ENCODE measurements around the gene SLC45A1. TPM values are rescaled to one million over a fixed set of nuclear protein-coding genes. Genes with fewer than 3 reads are reported as not detected.

SLC45A1 gene
- polyA plus RNA-seq, 3 donors, result 0.21 TPM; not detected in 2

DNA sequence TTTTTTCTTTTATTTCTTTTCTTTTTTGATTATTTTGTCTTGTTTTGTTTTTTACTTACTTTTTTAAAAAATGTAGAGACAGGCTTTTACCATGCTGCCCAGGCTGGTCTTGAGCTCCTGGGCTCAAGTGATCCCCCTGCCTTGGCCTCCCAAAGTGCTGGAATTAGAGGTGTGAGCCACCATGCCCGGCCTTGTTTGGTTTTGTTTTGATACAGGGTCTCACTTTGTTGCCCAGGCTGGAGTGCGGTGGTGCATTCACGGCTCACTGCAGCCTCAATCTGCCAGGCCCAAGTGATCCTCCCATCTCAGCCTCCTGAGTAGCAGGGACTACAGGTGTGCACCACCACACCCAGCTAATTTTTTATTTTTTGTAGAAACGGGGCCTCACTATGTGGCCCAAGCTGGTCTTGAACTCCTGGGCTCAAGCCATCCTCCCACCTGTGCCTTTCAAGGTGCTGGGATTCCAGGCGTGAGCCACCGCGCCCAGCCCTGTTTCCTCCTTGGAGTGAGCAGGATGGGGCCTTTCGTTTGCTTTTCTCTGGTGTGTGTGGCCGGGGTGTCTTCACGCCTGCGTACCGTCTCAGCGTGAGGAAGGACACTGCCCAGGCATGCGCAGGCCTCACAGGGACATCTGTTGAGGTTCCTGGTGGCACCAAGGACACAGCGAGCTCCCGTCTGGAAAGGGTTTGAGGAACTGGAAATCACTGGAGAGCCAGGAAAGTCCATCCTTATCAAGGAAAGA, 15.5 kb downstream of the SLC45A1 start:
- no peak overlapping the region for H3K9ac ChIP-seq (ENCODE audit: insufficient read depth, low read length, poor library complexity, severe bottlenecking)
- 95% methylated on average over 16 of the region's 16 CpGs for WGBS (ENCODE audit: insufficient coverage)
- H3K27me3 Mint-ChIP-seq (ENCODE audit: low read depth in 3 of 3), result peaks cover 1 to 10% (median 6%) of the 10 kb centered on the region in 3 donors

DNA sequence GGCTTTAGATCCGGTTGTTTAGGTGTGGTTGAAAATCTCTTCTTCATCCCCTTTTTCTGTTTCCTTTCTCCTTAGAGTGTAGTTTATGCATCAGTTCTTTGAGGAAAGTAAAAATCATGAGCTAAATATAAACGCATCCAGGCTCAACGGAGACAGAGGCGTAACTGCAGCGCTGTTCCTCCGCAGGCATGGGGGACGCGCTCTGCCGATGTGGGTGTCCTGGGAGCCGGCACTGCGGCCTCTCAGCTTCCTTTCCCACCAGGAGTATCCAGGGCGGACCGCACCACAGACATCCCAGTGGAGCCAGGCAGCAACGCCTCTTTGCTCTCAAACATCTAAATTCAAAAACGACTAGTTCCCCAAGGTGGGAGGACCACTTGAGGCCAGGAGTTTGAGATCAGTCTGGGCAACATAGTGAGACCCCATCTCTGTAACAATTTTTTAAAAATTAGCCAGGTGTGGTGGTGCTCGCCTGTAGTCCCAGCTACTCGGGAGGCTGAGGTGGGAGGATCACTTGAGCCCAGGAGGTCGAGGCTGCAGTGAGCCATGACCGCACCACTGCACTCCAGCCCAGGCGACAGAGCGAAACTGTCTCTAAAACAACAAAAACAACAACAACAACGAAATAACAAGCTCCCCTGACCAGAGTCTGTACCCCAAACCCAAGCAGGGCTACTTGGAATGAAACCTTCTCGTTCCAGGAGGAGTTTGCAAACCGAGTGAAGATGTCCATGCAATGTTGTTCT, 16.4 kb downstream of the SLC45A1 start:
- H3K27ac Mint-ChIP-seq, result no peak overlapping the region
- intact Hi-C loops (cut with micrococcal nuclease), result no loop called here
- no peaks in the 10 kb centered on the region for H3K4me1 ChIP-seq (ENCODE audit: control insufficient read depth in 1 of 2, insufficient read depth in 2 of 2, low read length in 2 of 2)

More for the DNA sequence above, 15.5 kb downstream of the SLC45A1 start:
- H3K27ac ChIP-seq (ENCODE audit: low read depth in 1 of 2, low read length in 2 of 2), result no peak overlapping the region
- H3K4me1 ChIP-seq (ENCODE audit: control insufficient read depth in 1 of 2, insufficient read depth in 2 of 2, low read length in 2 of 2), result no peaks in the 10 kb centered on the region
- H3K79me2 ChIP-seq (ENCODE audit: insufficient read depth, low read length), result no peaks in the 10 kb centered on the region
- H3K36me3 ChIP-seq (replicated peaks in 1 of 2; ENCODE audit: control insufficient read depth in 1 of 2, insufficient read depth in 2 of 2, low read length in 2 of 2), result no peaks in the 10 kb centered on the region
- Mint-ChIP-seq H3K36me3 (no peaks in the 10 kb centered on the region), H3K4me1 (no peaks in the 10 kb centered on the region), H3K4me3 (no peak overlapping the region), H3K27ac (no peak overlapping the region), H3K9me3 (peaks cover 5 to 12% (median 8%) of the 10 kb centered on the region in 7 donors)
- TF ChIP-seq, protein P1, sequence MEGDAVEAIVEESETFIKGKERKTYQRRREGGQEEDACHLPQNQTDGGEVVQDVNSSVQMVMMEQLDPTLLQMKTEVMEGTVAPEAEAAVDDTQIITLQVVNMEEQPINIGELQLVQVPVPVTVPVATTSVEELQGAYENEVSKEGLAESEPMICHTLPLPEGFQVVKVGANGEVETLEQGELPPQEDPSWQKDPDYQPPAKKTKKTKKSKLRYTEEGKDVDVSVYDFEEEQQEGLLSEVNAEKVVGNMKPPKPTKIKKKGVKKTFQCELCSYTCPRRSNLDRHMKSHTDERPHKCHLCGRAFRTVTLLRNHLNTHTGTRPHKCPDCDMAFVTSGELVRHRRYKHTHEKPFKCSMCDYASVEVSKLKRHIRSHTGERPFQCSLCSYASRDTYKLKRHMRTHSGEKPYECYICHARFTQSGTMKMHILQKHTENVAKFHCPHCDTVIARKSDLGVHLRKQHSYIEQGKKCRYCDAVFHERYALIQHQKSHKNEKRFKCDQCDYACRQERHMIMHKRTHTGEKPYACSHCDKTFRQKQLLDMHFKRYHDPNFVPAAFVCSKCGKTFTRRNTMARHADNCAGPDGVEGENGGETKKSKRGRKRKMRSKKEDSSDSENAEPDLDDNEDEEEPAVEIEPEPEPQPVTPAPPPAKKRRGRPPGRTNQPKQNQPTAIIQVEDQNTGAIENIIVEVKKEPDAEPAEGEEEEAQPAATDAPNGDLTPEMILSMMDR (IDR thresholded peaks at IDR 0.05), result no peak
- intact Hi-C loops (cut with micrococcal nuclease), result no loop called here
- H2AFZ ChIP-seq (ENCODE audit: insufficient read depth, low read depth, low read length, poor library complexity, severe bottlenecking), result no peak overlapping the region
- no peaks in the 10 kb centered on the region for H4K20me1 ChIP-seq (ENCODE audit: insufficient read depth, low read length)
- peaks cover 0 to 5% of the 10 kb centered on the region in 2 donors for H3K9me3 ChIP-seq (replicated peaks in 1 of 2; ENCODE audit: control insufficient read depth in 1 of 2, insufficient read depth in 1 of 2, low read length in 2 of 2)
- DNase-seq, result no peak
- H3K27me3 ChIP-seq (ENCODE audit: control insufficient read depth in 2 of 2, insufficient read depth in 2 of 2, low read length in 2 of 2), result no peaks in the 10 kb centered on the region
- no peak overlapping the region for H3K4me3 ChIP-seq (replicated peaks in 1 of 3; ENCODE audit: low read depth in 2 of 3, low read length in 3 of 3)
- no peak overlapping the region for H3K4me2 ChIP-seq (replicated peaks; ENCODE audit: extremely low read depth, low read length, poor library complexity, severe bottlenecking)

More for the DNA sequence above, 16.4 kb downstream of the SLC45A1 start:
- Histone ChIP-seq H3K79me2 (ENCODE audit: insufficient read depth, low read length) (no peaks in the 10 kb centered on the region), H3K27me3 (ENCODE audit: control insufficient read depth in 2 of 2, insufficient read depth in 2 of 2, low read length in 2 of 2) (no peaks in the 10 kb centered on the region), H2AFZ (ENCODE audit: insufficient read depth, low read depth, low read length, poor library complexity, severe bottlenecking) (no peak overlapping the region), H4K20me1 (ENCODE audit: insufficient read depth, low read length) (no peaks in the 10 kb centered on the region), H3K4me2 (replicated peaks; ENCODE audit: extremely low read depth, low read length, poor library complexity, severe bottlenecking) (no peak overlapping the region), H3K4me3 (replicated peaks in 1 of 3; ENCODE audit: low read depth in 2 of 3, low read length in 3 of 3) (no peak overlapping the region), H3K9ac (ENCODE audit: insufficient read depth, low read length, poor library complexity, severe bottlenecking) (no peak overlapping the region), H3K36me3 (replicated peaks in 1 of 2; ENCODE audit: control insufficient read depth in 1 of 2, insufficient read depth in 2 of 2, low read length in 2 of 2) (no peaks in the 10 kb centered on the region), H3K9me3 (replicated peaks in 1 of 2; ENCODE audit: control insufficient read depth in 1 of 2, insufficient read depth in 1 of 2, low read length in 2 of 2) (peaks cover 0 to 5% of the 10 kb centered on the region in 2 donors), H3K27ac (ENCODE audit: low read depth in 1 of 2, low read length in 2 of 2) (no peak overlapping the region)
- Mint-ChIP-seq H3K27me3 (ENCODE audit: low read depth in 3 of 3) (peaks cover 3 to 10% (median 5%) of the 10 kb centered on the region in 3 donors), H3K36me3 (no peaks in the 10 kb centered on the region), H3K4me1 (no peaks in the 10 kb centered on the region), H3K9me3 (peaks cover 5 to 12% (median 8%) of the 10 kb centered on the region in 7 donors), H3K4me3 (no peak overlapping the region)
- 98% methylated on average over 15 of the region's 24 CpGs for WGBS (ENCODE audit: insufficient coverage)
- DNase-seq, result no peak
- TF ChIP-seq, protein P1 (IDR thresholded peaks at IDR 0.05), result no peak
